Stimulated activated CD8-positive, alpha-beta memory T cell treated with anti-CD3 and anti-CD28 coated beads, Interleukin-15, amount 100 ng/mL, for 1 hour (primary cell): Measurements from ENCODE around the gene CYP2A7.
"Not testable (repeated sequence)": the region's sequence is repeated elsewhere in the genome, so short reads cannot be mapped to it uniquely, and the experiment has no call there.

Experiments used
- DNase-seq: peaks from one replicate; pipeline ENCODE4 v3.0.0-alpha.2; 2020; ENCODE audit warnings: low read depth

Gene CYP2A7

DNA sequence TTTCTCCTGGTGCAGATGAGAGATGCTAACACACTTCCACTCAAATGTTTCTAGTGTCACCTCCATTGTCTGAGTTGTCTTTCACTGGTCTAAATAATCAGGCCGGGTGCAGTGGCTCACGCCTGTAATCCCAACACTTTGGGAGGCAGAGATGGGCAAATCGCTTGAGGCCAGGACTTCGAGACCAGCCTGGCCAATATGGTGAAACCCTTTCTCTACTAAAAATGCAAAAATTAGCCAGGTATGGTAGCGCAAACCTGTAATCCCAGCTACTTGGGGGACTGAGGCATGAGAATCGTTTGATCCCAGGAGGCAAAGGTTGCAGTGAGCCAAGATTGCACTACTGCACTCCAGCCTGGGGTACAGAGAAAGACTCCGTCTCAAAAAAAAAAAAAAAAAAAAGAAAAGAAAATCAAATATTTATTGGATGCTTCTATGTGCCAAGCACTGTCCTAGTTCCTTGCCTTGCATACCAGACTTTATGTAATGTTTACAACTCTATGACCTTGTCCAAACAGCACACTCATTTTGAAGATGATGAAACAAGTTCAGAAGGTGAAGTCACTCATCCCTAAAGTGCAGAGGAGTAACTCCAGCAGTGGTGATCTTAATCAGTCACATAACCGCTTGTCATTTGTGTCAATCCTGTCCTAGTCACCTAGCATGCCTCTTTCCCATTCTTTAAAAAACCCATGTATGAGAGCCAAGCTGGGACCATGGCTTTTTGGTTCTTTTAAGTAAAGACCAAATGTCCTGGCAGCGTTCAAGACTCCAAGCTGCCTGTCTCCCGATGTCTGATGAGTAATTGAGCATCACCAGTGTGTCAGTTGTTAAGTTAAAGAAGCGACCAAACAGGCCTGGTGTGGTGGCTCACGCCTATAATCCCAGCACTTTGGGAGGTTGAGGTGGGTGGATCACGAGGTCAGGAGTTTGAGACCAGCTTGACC is 15.1 kb upstream of the CYP2A7 start:
- not testable (repeated sequence) for DNase-seq

DNA sequence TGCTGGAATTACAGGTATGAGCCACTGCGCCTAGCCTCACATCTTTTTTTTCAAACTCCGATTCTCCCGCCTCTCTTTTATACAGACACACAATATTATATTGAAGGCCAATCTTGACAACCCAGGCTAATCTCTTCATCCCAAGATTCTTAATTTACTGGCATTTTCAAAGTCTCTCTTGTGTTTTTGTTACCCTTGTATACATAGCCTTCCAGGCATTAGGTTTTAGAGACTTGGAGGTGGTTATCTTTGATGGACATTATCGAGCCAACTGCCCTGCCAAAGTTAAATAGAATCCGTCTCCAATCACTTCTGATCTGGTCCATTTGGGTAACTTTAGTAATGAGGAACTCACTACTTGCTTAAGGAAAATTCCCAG is 14.4 kb upstream of the CYP2A7 start:
- DNase-seq: no peak

DNA sequence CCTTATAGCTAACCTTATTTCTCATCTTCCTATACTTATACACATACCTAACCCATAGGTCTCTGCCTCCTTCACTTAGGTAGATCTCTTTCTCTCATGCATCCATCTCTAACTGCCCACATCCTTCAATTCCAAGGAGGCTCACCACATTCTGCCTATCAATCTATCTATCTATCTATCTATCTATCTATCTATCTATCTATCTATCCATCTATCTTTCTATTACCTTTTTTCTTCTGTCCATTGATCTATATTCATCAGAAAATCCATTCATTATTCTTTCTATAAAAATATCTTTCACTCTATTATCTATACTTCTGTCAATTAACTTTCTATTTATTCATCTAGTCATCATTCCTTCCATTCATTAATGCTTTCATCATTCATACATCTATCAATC is 11.1 kb upstream of the CYP2A7 start:
- no peak for DNase-seq

- no peak for DNase-seq
Measured at GRCh38 chr19:40889366-40889765, 7.3 kb upstream of the CYP2A7 start.

- no peak for DNase-seq
Measured at GRCh38 chr19:40888191-40888590, 6.2 kb upstream of the CYP2A7 start.

DNA sequence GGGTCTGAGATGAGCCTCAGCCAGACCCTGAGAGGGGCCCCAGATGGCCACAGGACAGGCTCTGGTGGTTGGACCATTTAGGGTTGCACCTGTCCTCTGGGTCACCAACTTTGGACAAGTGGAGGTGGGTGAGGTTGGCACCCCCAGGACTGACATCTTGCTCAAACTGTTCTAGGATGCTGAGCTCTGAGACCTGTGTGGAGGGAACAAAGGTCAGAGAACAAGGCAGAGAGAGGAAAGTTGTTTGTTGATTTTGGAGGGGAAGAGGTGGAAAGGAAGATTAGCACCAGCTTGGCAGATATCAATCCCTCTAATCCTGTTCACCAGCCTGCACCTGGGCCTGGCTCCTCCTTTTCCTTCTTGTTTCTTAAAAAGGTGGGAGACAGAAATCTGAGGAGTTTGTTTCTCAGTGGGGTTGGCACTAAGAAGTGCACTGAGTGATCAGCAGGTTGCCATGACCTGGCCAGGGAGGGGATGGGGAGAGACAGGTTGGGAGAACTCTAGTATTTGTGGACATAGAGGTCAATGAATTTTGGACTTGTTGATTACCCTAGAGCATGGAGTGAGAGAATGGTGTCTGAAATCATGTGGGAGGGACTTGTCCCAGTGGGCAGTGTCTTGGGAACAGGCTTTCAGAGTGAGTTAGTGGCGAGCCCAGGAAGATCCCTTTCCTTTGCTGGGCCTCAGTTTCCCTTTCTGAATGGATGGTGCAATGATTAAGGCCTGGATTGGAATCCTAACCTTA is 2.3 kb upstream of the CYP2A7 start:
- not testable (repeated sequence) for DNase-seq

GRCh38 chr19:40879349-40879748 is 2.7 kb downstream of the CYP2A7 start:
- not testable (repeated sequence) for DNase-seq

- DNase-seq: peak; percentile 76
Measured at GRCh38 chr19:40875526-40875951, 6.5 kb downstream of the CYP2A7 start.

DNA sequence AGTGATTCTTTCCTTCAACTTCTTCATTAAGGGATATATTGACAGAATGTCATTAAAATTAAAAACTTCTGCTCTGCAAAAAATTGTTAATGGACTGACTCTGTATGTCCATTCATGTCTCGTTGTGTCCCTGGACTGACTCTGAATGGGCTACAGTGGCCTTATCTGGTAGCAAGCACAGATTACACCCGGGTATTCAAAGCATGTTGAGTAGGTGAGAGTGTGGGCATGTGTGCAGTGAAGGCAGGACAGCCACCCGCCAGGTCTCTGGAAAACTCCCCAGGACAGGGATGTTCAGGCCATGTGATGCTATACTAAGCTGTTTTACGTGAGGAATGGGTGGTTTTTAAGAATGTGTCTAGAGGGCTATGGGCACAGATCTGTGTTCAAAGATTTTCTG is 7.2 kb downstream of the CYP2A7 start:
- DNase-seq: not testable (repeated sequence)

DNA sequence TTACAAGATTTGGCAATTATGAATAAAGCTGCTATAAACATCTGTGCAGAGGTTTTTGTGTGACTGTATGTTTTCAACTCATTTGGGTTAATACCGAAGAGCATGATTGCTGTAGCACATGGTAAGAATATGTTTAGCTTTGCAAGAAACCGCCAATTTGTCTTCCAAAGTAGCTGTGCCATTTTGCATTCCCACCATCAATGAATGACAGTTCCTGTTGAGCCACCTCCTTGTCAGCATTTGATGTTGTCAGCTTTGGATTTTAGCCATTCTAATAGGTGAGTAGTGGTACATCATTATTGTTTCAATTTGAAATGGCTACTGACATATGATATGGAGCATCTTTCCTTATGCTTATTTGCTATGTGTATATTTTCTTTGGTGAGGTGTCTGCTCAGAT is 8.2 kb downstream of the CYP2A7 start:
- not testable (repeated sequence) for DNase-seq

- no peak for DNase-seq
Measured at GRCh38 chr19:40872209-40872608, 9.8 kb downstream of the CYP2A7 start.

- DNase-seq: no peak
Measured at GRCh38 chr19:40867701-40868100, 14.3 kb downstream of the CYP2A7 start.

- DNase-seq: not testable (repeated sequence)
Measured at GRCh38 chr19:40864739-40865496, 17.1 kb downstream of the CYP2A7 start.

DNA sequence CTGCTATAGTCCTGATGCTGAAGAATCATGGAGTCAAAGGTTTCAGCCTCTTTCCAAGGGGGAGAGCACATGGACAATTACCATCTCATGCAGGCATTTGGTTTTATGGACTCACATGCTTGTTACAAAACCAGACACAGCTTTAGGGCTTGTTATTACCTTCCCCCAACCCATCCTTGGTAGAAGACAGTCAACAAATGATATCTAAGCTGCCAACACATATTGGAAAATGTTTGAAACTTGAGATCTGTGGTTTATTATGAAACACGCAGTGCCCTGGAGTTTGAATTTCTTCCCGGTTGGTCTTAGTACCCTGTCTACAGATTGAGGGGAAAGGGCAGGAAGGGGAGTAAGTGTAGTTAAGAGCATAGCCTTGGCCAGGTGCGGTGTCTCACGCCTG is 19.2 kb downstream of the CYP2A7 start:
- DNase-seq: no peak

- no peak for DNase-seq
Measured at GRCh38 chr19:40862333-40862732, 19.7 kb downstream of the CYP2A7 start.

- DNase-seq: no peak
Measured at GRCh38 chr19:40858109-40858508, 23.9 kb downstream of the CYP2A7 start.

DNA sequence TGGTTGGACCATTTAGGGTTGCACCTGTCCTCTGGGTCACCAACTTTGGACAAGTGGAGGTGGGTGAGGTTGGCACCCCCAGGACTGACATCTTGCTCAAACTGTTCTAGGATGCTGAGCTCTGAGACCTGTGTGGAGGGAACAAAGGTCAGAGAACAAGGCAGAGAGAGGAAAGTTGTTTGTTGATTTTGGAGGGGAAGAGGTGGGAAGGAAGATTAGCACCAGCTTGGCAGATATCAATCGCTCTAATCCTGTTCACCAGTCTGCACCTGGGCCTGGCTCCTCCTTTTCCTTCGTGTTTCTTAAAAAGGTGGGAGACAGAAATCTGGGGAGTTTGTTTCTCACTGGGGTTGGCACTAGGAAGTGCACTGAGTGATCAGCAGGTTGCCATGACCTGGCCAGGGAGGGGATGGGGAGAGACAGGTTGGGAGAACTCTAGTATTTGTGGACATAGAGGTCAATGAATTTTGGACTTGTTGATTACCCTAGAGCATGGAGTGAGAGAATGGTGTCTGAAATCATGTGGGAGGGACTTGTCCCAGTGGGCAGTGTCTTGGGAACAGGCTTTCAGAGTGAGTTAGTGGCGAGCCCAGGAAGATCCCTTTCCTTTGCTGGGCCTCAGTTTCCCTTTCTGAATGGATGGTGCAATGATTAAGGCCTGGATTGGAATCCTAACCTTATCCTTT is 29.4 kb downstream of the CYP2A7 start:
- not testable (repeated sequence) for DNase-seq

GRCh38 chr19:40850277-40850676 is 31.8 kb downstream of the CYP2A7 start, which contains the start of gene CYP2A6:
Gene CYP2A6 (minus strand): TSS chr19:40850447. CDS start chr19:40850426, 21 bp downstream.
- not testable (repeated sequence) for DNase-seq

- DNase-seq: not testable (repeated sequence)
Measured at GRCh38 chr19:40846722-40847121, 35.3 kb downstream of the CYP2A7 start.

DNA sequence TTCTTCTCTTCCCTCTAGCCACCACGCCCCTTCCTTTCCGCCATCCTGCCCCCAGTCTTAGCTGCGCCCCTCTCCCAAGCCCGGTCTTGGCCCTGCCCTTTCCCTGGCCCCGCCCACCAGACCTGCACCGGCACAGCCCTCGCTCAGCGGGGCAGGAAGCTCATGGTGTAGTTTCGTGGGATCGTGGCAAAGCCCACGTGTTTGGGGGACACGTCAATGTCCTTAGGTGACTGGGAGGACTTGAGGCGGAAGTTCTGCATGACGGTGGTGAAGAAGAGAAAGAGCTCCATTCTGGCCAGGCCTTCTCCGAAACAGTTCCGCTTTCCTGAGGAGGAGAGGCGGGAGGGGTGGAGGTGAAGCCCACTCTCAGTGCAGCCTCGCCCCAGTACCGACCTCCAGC is 38.4 kb downstream of the CYP2A7 start:
- peak; percentile 53 for DNase-seq

GRCh38 chr19:40842997-40843652 is 38.9 kb downstream of the CYP2A7 start:
- not testable (repeated sequence) for DNase-seq
